GM21515 (cell line): ENCODE data around the gene DMBT1.
"Not testable (repeated sequence)": the region's sequence is repeated elsewhere in the genome, so short reads cannot be mapped to it uniquely, and the experiment has no call there.

ENCODE experiments used
- ATAC-seq: cut with Tn5 transposase; IDR thresholded peaks from one replicate; pipeline ENCODE4 v1.9.1; 2021; ENCODE audit not compliant: unreplicated experiment

DMBT1 gene

DNA sequence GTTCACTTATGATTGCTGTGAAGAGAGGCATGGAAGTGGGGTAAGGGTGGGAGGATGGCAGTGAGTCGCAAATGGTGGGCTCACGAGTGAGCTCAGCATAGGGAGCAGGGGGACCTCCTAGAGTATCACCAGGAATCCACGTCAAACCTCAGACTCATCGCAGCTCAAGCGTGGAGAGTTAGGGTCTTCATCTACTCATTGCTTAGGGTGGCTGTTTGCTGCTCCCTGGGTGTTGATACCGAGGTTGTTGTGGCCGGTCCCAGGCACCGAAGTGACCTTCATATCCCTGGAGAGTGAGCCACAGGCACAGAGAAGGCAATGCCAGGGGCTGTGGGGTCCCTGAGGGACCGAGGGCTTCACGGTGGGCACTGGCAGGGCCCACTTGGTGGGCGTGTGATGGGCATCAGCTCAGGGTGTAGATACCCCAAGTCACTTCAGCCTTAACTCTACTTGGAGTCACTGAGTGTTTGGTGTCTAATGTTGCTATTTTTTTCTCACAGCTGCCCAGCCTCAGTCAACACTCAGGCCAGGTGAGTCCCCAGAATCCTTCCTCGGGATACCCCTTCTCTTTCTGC, 16.8 kb downstream of the DMBT1 start:
- no peak for ATAC-seq

DNA sequence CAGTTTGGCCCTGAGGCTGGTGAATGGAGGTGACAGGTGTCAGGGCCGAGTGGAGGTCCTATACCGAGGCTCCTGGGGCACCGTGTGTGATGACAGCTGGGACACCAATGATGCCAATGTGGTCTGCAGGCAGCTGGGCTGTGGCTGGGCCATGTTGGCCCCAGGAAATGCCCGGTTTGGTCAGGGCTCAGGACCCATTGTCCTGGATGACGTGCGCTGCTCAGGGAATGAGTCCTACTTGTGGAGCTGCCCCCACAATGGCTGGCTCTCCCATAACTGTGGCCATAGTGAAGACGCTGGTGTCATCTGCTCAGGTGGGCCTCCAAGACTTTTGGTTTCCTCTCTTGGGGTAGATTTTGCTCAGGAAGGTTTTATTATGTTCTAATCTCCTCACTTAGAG, 25.5 kb downstream of the DMBT1 start:
- not testable (repeated sequence) for ATAC-seq

DNA sequence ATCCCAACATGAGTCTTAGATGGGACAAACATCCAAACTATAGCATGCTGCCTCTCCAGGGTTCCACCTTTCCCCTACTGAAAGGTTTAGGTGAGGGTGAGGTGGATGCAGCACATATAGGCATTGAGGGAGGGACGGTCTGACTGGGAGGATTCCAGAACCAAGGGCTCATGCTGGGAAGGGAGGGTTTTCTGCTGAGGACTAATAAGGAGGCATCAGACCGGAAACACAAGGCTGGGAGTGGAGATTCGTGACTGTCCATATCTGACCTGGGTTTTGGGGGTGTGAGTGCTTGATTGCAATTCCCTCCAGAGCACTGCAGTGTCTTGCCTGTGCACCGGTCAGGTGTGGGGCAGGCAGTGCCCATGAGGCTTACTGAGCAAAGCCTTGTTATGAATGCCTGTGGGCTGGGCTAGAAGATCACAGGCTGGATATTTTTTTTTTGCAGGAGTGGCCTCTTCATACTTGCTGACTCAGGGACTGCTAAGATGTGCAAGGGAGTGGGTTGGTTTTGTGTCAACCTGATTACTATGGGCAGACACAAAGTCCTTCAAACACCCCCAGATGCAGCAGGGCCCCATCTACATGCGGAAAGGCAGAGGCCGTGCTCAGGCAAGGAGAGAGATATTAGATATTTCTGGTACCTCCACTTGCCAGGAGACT, 26.7 kb downstream of the DMBT1 start:
- ATAC-seq: no peak

DNA sequence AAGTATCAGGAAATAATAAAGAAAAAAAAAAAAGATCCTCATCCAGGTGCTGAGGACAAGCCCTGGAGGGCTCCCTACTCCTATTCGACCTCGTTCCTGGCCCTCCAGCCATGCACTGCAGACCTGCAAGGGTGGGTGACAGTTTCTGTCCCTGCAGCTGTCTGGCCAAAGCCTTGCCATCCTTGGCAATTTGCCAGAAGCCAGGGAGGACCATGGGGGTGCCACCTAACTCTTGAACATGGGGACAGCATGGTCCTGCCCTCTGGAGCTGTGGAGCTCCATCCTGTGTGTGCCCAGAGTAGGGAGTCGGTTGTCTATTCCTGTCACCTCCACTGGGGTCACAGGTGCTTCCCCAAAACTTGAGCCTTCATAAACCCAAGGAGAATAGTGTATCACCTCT, 27.8 kb downstream of the DMBT1 start:
- no peak for ATAC-seq

DNA sequence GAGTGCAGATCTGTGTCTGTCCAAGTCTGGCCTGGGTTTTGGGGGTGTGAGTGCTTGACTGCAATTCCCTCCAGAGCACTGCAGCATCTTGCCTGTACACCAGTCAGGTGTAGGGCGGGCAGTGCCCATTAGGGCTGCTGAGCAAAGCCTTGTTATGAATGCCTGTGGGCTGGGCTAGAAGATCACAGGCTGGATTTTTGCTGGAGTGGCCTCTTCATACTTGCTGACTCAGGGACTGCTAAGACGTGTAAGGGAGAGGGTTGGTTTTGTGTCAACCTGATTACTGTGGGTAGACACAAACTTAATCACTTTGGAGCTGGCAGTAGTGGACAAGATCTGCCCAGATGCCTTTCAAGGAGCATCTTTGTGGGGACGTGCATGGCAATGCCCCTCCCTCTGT, 29.6 kb downstream of the DMBT1 start:
- no peak for ATAC-seq

DNA sequence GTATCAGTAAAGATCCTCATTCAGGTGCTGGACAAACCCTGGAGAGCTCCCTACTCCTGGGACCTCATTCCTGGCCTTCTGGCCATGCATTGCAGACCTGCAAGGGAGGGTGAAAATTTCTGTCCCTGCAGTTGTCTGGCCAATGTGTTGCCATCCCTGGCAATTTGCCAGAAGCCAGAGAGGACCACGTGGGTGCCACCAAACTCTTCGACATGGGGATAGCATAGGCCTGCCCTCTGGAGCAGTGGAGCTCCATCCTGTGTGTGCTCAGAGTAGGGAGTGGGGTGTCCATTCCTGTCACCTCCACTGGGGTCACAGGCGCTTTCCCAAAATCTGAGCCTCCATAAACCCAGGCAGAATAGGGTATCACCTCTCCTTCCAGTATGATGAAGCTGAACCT, 31.2 kb downstream of the DMBT1 start:
- ATAC-seq: no peak

DNA sequence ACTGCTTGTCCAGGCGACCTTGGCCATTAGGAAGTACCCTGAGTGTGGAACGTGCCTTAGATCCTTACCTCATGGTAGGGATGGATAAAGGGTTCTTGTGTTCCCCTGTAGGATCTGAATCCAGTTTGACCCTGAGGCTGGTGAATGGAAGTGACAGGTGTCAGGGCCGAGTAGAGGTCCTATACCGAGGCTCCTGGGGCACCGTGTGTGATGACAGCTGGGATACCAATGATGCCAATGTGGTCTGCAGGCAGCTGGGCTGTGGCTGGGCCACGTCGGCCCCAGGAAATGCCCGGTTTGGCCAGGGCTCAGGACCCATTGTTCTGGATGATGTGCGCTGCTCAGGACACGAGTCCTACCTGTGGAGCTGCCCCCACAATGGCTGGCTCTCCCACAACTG, 31.6 kb downstream of the DMBT1 start:
- ATAC-seq: no peak

DNA sequence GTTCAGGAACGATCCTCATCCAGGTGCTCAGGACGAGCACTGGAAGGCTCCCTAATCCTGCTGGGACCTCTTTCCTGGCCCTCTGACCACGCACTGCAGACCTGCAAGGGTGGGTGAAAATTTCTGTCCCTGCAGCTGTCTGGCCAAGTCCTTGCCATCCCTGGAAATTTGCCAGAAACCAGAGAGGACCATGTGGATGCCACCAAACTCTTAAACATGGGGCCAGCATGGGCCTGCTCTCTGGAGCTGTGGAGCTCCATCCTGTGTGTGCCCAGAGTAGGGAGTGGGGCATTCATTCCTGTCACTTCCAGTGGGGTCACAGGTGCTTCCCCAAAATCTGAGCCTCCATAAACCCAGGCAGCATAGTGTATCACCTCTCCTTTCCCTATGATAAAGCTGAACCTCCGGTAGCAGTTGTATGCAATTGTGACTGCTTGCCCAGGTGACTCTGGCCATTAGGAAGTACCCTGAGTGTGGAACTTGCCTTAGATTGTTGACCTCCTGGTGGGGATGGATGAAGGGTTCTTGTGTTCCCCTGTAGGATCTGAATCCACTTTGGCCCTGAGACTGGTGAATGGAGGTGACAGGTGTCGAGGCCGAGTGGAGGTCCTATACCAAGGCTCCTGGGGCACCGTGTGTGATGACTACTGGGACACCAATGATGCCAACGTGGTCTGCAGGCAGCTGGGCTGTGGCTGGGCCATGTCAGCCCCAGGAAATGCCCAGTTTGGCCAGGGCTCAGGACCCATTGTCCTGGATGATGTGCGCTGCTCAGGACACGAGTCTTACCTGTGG, 57.1 kb downstream of the DMBT1 start:
- no peak for ATAC-seq

DNA sequence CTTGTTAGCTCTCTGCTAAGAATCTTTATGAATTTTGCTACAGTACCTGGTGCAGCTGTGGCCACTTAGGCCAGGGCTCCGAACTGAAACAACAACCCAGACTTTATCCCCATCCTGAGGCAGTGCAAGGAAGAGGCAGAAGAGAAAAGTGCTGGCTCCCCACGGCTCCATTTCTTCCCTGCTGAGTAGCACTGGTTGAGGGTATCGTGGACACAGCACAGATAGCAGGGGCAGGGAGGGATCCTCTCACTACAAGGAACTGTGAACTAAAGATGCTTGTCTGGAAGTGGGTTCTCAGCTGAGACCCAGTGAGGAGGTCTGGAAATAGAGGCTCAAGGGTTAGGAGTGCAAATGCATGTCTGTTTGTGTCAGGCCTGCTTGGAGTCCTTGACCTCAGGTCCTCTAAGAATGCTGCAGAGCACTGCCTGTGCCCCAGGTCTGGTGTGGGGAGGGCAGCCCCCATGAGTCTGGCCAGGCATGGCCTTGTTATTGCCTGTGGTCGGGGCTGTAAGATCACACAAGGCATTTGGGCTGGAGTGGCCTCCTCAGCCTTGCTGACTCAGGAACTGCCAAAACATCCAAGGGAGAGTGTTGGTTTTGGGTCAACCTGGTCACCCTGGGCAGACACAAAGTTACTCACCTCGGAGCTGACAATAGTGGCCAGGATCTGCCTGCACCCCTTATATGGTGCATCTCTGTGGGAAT, 58.1 kb downstream of the DMBT1 start:
- ATAC-seq: no peak

DNA sequence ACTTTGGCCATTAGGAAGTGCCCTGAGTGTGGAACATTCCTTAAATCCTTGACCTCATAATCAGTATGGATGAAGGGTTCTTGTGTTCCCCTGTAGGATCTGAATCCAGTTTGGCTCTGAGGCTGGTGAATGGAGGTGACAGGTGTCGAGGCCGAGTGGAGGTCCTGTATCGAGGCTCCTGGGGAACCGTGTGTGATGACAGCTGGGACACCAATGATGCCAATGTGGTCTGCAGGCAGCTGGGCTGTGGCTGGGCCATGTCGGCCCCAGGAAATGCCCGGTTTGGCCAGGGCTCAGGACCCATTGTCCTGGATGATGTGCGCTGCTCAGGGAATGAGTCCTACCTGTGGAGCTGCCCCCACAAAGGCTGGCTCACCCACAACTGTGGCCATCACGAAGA, 60.4 kb downstream of the DMBT1 start:
- not testable (repeated sequence) for ATAC-seq

DNA sequence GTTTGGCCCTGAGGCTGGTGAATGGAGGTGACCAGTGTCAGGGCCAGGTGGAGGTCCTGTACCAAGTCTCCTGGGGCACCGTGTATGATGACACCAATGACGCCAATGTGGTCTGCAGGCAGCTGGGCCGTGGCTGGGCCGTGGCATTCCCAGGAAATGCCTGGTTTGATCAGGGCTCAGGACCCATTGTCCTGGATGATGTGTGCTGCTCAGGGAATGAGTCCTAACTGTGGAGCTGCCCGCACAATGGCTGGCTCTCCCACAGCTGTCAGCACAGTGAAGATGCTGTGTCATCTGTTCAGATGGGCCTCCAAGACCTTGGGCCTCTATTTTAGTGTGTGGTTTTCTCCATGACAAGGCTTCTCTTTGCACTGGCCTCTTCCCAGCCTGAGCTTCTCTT, 64.0 kb downstream of the DMBT1 start:
- no peak for ATAC-seq

DNA sequence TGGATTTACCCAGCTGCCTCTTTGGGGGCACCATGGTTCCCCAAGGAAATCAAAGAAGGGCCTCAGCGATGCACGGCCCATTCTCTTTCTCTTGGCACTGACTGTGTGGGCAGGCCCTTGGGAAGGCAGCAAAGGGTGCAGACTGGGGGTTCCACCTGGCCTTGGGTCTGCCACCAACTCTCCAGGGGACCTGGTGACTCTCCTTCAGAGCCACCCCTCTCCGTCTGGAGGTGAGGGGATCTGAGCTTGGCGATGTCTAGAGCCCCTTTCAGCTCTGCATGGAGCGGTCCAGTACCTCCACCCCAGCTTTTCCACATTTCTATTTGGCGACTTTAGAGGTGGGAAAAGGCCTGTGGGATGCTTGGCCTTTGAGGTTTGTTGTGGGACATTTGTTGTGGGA, 70.0 kb downstream of the DMBT1 start:
- ATAC-seq: no peak

DNA sequence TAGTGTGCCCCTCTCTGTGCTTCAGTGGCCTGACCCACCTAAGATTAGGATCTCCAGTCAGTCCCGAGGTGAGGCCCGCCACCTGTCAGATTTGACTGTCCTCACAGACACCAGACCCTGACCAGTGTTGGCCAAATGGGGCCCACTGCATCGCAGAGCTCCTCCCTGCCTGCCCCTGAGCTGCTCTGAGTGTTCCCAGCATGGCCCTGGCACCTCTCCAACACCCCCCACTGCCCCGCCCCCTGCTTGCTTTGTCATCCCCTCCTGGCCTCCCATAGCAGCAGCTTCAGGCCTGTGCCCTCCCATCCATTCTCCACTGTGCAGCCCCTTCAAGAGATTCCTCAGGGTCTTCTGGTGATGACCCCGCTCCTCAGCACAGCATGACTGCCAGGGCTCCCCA, 71.5 kb downstream of the DMBT1 start:
- ATAC-seq: no peak

DNA sequence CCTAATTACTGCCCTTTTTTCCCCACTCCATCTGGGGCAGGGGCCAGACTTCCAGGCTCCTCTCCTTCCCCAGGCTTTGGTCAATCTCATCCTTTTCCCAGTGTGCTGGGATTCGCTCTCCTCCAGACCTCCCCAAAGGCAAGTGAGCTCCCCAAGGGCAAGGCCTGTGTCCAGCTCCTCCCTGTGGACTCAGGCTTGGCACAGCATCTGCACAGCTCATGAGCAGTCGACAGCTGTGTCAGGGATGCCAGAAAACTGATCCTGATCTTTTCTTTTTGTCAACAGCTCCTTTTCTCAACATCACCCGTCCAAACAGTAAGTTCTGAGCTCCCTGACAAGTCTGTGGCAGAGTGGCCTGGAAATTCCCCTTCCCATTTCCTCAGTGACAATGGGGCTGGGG, 72.0 kb downstream of the DMBT1 start:
- no peak for ATAC-seq

DNA sequence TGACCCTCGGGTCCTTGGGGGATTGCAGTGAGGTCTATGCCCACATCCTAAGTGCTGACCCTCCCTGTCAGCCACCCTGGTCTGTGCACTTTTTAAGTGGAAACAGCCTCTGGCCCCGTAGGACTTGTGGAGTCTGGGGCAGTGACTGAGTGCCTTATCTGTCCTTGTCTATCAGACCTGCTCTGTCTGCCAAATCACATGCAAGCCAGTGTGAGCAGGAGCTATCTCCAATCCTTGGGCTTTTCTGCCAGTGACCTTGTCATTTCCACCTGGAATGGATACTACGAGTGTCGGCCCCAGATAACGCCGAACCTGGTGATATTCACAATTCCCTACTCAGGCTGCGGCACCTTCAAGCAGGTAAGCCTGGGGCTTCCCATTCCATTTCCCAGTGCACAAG, 76.4 kb downstream of the DMBT1 start:
- ATAC-seq: no peak

DNA sequence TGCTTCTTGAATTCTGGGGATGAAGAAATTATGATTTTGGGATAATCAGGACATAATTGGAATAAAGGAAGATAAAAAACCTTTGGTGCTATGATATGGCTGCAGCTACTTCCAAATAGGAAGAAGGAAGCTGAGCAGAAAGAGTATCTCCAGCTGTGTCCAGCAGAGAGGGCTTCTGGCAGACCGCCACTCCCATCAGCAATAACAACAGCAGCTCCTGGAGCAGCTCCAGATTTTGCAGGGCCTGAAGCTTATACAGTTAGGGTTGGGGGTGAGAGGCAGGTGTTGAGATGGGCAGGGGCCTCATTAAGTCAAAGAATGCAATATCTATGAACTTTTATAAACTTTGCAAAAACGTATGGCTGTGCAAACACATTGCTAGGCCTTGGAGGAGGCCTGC, 76.8 kb downstream of the DMBT1 start:
- ATAC-seq: no peak

DNA sequence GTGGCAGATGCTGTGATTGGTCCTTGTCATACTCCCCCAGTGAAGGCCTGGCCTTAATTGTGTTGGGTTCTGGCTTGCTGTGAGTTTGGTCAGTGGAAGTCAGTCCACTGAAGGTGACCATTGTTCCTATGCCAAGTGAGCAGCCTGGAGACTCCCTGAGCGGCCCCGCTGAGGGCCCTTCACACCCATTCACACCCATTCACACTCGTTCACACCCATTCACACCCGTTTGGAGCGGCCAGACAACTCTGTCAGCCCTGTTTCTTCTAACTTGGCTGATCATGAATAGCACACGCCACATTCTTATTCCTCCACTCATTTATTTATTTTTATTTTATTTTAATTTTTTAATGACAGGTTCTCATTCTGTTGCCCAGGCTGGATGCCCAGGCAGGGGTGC, 77.6 kb downstream of the DMBT1 start:
- no peak for ATAC-seq

DNA sequence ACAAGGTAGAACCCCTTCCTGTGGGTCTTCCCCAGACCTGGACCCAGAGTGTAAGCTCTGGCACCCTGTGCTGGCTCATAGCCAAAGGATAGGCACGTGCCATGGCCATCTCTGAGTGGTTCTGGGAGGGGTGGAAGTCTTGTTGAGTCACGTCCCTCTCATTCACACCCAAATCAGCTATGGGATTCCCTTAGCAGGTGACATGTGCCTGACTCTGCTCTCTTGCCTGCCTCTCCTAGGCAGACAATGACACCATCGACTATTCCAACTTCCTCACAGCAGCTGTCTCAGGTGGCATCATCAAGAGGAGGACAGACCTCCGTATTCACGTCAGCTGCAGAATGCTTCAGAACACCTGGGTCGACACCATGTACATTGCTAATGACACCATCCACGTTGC, 79.2 kb downstream of the DMBT1 start:
- no peak for ATAC-seq

DNA sequence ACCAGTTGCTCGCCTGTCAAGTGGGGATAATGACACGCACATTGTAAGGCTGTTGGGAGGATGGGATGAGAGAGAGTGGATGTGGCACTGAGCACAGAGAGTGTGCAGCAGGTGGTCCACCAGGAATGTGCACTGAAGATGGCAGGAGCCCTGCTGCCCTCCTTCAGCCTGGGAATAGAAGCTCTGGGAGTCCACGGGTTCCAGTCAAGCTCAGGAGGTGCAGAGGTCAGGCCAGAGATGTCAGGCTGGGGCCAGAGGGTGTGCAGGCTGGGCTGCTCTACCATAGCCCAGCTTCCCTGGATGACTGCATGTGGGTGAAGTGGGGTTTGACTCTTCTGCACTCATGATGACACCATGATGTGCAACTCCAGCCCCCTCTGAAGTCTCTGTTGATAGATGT, 80.4 kb downstream of the DMBT1 start:
- no peak for ATAC-seq

DNA sequence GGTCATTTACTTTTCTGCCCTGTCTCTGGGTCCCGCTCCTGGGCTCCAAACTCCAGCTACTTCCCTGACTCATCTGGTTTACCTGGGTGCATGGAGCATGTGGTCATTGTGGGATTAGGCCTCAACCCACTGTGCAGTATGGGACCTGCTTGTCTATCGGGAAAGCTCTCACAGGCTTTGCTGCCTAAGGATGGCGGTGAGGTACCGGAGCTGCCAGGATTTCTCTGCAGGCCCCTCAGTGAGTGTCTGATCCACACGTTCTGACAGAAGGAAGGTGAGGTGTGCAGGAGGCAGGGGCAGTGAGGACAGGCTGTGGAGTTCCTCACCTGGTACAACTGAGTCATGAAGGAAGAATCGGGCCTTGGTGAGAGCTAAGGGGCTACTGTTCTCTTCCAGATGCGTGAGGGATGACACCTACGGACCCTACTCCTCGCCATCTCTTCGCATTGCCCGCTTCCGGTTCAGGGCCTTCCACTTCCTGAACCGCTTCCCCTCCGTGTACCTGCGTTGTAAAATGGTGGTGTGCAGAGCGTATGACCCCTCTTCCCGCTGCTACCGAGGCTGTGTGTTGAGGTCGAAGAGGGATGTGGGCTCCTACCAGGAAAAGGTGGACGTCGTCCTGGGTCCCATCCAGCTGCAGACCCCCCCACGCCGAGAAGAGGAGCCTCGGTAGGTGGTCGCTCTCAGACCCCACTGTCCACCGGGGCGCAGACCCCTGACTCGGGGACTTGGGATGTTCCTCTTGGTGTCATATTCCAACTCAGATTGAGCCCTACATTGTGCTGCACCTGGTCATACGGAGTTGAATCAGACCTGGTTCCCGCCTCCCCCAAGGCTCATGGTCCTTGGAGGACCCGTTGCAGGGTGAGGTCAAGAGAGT, 82.4 kb downstream of the DMBT1 start:
- no peak for ATAC-seq
